Left hindlimb (tissue), 1 donor: Measurements from ENCODE around the gene SCGB1C2.
A peak's percentile ranks its signal among the peaks of the same experiment; 100 is the strongest.
"Not testable (repeated sequence)": the region's sequence is repeated elsewhere in the genome, so short reads cannot be mapped to it uniquely, and the experiment has no call there.

Experiments
- DNase-seq: peaks from one replicate; pipeline ENCODE4 v3.0.0-alpha.2; 2018

Gene SCGB1C2

GRCh38 chr17:149231-149630 lies 11.9 kb downstream of the SCGB1C2 start:
- no peak for DNase-seq

GRCh38 chr17:149897-150584 lies 12.7 kb downstream of the SCGB1C2 start:
- no peak for DNase-seq

- no peak for DNase-seq
Observed at GRCh38 chr17:151004-151403, 13.6 kb downstream of the SCGB1C2 start.

GRCh38 chr17:151886-152859 lies 14.8 kb downstream of the SCGB1C2 start:
- no peak for DNase-seq

GRCh38 chr17:152860-153420 lies 15.6 kb downstream of the SCGB1C2 start:
- no peak for DNase-seq

- no peak for DNase-seq
Observed at GRCh38 chr17:153851-154250, 16.5 kb downstream of the SCGB1C2 start.

- no peak for DNase-seq
Observed at GRCh38 chr17:155576-155975, 18.2 kb downstream of the SCGB1C2 start.

GRCh38 chr17:156094-156621 lies 18.8 kb downstream of the SCGB1C2 start:
- no peak for DNase-seq

GRCh38 chr17:156946-157345 lies 19.6 kb downstream of the SCGB1C2 start:
- DNase-seq = no peak

- no peak for DNase-seq
Observed at GRCh38 chr17:157901-158300, 20.5 kb downstream of the SCGB1C2 start.

GRCh38 chr17:158379-158778 lies 21.0 kb downstream of the SCGB1C2 start:
- DNase-seq = no peak

GRCh38 chr17:159609-160008 lies 22.2 kb downstream of the SCGB1C2 start:
- no peak for DNase-seq

GRCh38 chr17:160336-160735 lies 23.0 kb downstream of the SCGB1C2 start:
- DNase-seq = no peak

- no peak for DNase-seq
Observed at GRCh38 chr17:161481-161880, 24.1 kb downstream of the SCGB1C2 start.

GRCh38 chr17:162689-163088 lies 25.3 kb downstream of the SCGB1C2 start:
- no peak for DNase-seq

- DNase-seq = no peak
Observed at GRCh38 chr17:163514-164098, 26.2 kb downstream of the SCGB1C2 start.

GRCh38 chr17:164303-165235 lies 27.2 kb downstream of the SCGB1C2 start:
- peak; percentile 79 for DNase-seq

- no peak for DNase-seq
Observed at GRCh38 chr17:165939-166338, 28.6 kb downstream of the SCGB1C2 start.

GRCh38 chr17:168614-169013 lies 31.2 kb downstream of the SCGB1C2 start:
- DNase-seq = not testable (repeated sequence)

- DNase-seq = no peak
Observed at GRCh38 chr17:170130-170670, 32.8 kb downstream of the SCGB1C2 start.

GRCh38 chr17:171871-172270 lies 34.5 kb downstream of the SCGB1C2 start:
- no peak for DNase-seq

- no peak for DNase-seq
Observed at GRCh38 chr17:172401-172800, 35.0 kb downstream of the SCGB1C2 start.
